Transverse colon (tissue), 4 donors: Measurements from ENCODE around the gene NDUFA1.

Source experiments
- CTCF ChIP-seq, 5 experiments: fragments of 200-600 bp in 3 of 5; fragments of 450-650 bp in 2 of 5; sonication (generic) in 3 of 5; IDR thresholded peaks; 1 replicate in 2 of 5; 2 replicates in 3 of 5; pipeline ENCODE4 v1.5.1; 2016 to 2017; ENCODE audit warnings: antibody characterized with exemption in 5 of 5, inconsistent platforms in 3 of 5, mild to moderate bottlenecking in 2 of 5, moderate library complexity in 1 of 5
- POLR2A ChIP-seq: fragments of 450-650 bp; IDR thresholded peaks from one replicate; pipeline ENCODE4 v1.6.1; 2016; ENCODE audit warnings: antibody characterized with exemption, mild to moderate bottlenecking, moderate library complexity
- POLR2AphosphoS5 ChIP-seq, 3 donors: sonication (generic); formaldehyde crosslinking; IDR thresholded peaks; one replicate each; pipeline ENCODE4 v1.6.1; 2016; ENCODE audit warnings: antibody characterized with exemption in 3 of 3

- TF ChIP-seq POLR2A (no peak), CTCF (IDR thresholded peaks at IDR 0.05) (no peak), POLR2AphosphoS5 (IDR thresholded peaks at IDR 0.05) (no peak)
Observed at GRCh38 chrX:119833905-119834304, 37.7 kb upstream of the NDUFA1 start.
